ENCODE data around the gene GRIK2.

- TF ChIP-seq CTCF (IDR thresholded peaks at IDR 0.05; ENCODE audit: insufficient read depth, low read depth, low read length) (no peak), EZH2 (IDR thresholded peaks at IDR 0.05; ENCODE audit: insufficient read depth, low read length) (no peak)
Measured at GRCh38 chr6:101845621-101846020, 452.1 kb downstream of the GRIK2 start.
